ENCODE results near the gene ZNF486. TPM values are rescaled to one million over a fixed set of nuclear protein-coding genes. Genes with fewer than 3 reads are reported as not detected.
"Not testable (repeated sequence)": the region's sequence is repeated elsewhere in the genome, so short reads cannot be mapped to it uniquely, and the experiment has no call there.

The ZNF486 gene
- total RNA-seq, 6 donors from 2014 or later: 4.3 to 13.4 (median 6.7) TPM

GRCh38 chr19:20247016-20247683 lies 80.1 kb downstream of the ZNF486 start:
- ATAC-seq (ENCODE audit: low FRiP score in 2 of 2): peak; percentile 72 to 81
- Histone ChIP-seq H3K36me3 (no peaks in the 10 kb centered on the region), H3K27me3 (no peaks in the 10 kb centered on the region), H3K4me3 (no peak overlapping the region), H3K9me3 (no peaks in the 10 kb centered on the region), H3K4me1 (peaks cover 0 to 15% (median 5%) of the 10 kb centered on the region in 4 donors), H3K27ac (peak overlapping the region in 3 of 4 donors; percentile 19 to 52 (median 40))
- TF ChIP-seq POLR2AphosphoS5 (IDR thresholded peaks at IDR 0.05) (no peak), CTCF (IDR thresholded peaks at IDR 0.05) (peak in 2 of 6 experiments; percentile 46 to 53)
- DNase-seq: peak in 1 of 2 donors; percentile 40
- 37 to 52% methylated on average over 10 of the region's 10 CpGs for WGBS, 2 donors

- ATAC-seq (ENCODE audit: low FRiP score in 2 of 2) (peak; percentile 41 to 72), DNase-seq (peak in 1 of 2 donors; percentile 40)
- not testable (repeated sequence) for H3K9me3 ChIP-seq, H3K36me3 ChIP-seq, H3K4me3 ChIP-seq, H3K27me3 ChIP-seq
- peak in 1 of 2 donors; percentile 22 for TF ChIP-seq POLR2AphosphoS5 (IDR thresholded peaks at IDR 0.05)
- WGBS, 2 donors: 38 to 63% methylated on average over 2 of the region's 2 CpGs
- Histone ChIP-seq H3K27ac (peak overlapping the region in 3 of 4 donors; percentile 19 to 52 (median 40)), H3K4me1 (peaks cover 0 to 15% (median 5%) of the 10 kb centered on the region in 4 donors)
Measured at GRCh38 chr19:20248258-20248657, 81.2 kb downstream of the ZNF486 start.

Small RNAs within 50 kb of the gene (small RNA-seq; reads per million reads assigned to genes)
- gene AC011447.4: 0 reads per million in 4 donors

Other genes starting within 250 kb of the ZNF486 start
- gene ZNF682, start 127.7 kb upstream of the ZNF486 start, total RNA-seq: 10 to 100 TPM in 1 of 6 donors, 1 to 10 TPM in 5; 4.1 to 10.8 (median 5.9) TPM
- 10 to 100 TPM in 3 of 6 donors, 1 to 10 TPM in 3; 3.5 to 36.7 (median 10.2) TPM for gene ZNF90, start 89.2 kb upstream of the ZNF486 start, total RNA-seq